ENCODE data around the gene SLC25A30. TPM values are rescaled to one million over a fixed set of nuclear protein-coding genes. Genes with fewer than 3 reads are reported as not detected.
"Not testable (repeated sequence)": the region's sequence is repeated elsewhere in the genome, so short reads cannot be mapped to it uniquely, and the experiment has no call there.

Gene SLC25A30
- total and polyA plus RNA-seq, 2 experiments from 2014 or later: 4.5 to 10.2 TPM

- H3K27ac ChIP-seq; in situ Hi-C loops (cut with MboI); H3F3A ChIP-seq (ENCODE audit: insufficient read depth); H3K9me3 ChIP-seq (ENCODE audit: low read depth); H2AFZ ChIP-seq; DNase-seq; H3K4me3 ChIP-seq; H3K9me2 ChIP-seq (ENCODE audit: insufficient read depth); H3K9ac ChIP-seq; H3K4me1 ChIP-seq (ENCODE audit: insufficient read depth); H3K79me2 ChIP-seq (ENCODE audit: insufficient read depth); H3K36me3 ChIP-seq (ENCODE audit: low read depth); H3K4me2 ChIP-seq (ENCODE audit: unreplicated experiment); H3K27me3 ChIP-seq (replicated peaks; ENCODE audit: insufficient read depth); H4K20me1 ChIP-seq (ENCODE audit: insufficient read depth): not testable (repeated sequence)
- 87 to 91% methylated on average over 8 of the region's 8 CpGs for WGBS, 2 experiments (ENCODE audit: low coverage in 1 of 2, low lambda C conversion rate in 2 of 2, missing lambda C conversion rate in 2 of 2)
These were observed 41.5 kb downstream of the SLC25A30 start for GRCh38 chr13:45376651-45377050.

GRCh38 chr13:45374917-45375316 is 43.3 kb downstream of the SLC25A30 start:
- DNase-seq: peak; percentile 58
- H3K9ac ChIP-seq: no peak overlapping the region
- no peak for TF ChIP-seq EZH2 (IDR thresholded peaks at IDR 0.05; ENCODE audit: insufficient read depth, poor library complexity, severe bottlenecking)
- TF ChIP-seq EZH2phosphoT487 (IDR thresholded peaks at IDR 0.05; ENCODE audit: insufficient read depth, low read depth): no peak
- H3K27ac ChIP-seq: no peak overlapping the region
- WGBS, 2 experiments (ENCODE audit: low coverage in 1 of 2, low lambda C conversion rate in 2 of 2, missing lambda C conversion rate in 2 of 2): 80 to 81% methylated on average over 3 of the region's 3 CpGs
- no peak overlapping the region for H3K4me2 ChIP-seq (ENCODE audit: unreplicated experiment)
- H3K4me3 ChIP-seq: no peak overlapping the region
- no peaks in the 10 kb centered on the region for H3K9me2 ChIP-seq (ENCODE audit: insufficient read depth)
- in situ Hi-C loops (cut with MboI): no loop called here
- H3K79me2 ChIP-seq (ENCODE audit: insufficient read depth): no peaks in the 10 kb centered on the region
- H3K27me3 ChIP-seq (replicated peaks; ENCODE audit: insufficient read depth): no peaks in the 10 kb centered on the region
- no peaks in the 10 kb centered on the region for H3K36me3 ChIP-seq (ENCODE audit: low read depth)
- peaks cover 3% of the 10 kb centered on the region; the same call in 1 of the 2 replicates for H3F3A ChIP-seq (ENCODE audit: insufficient read depth)
- no peak overlapping the region for H2AFZ ChIP-seq
- 0 out of 2 replicates have a peak, but pooled peaks cover 4% of the 10 kb centered on the region for H3K4me1 ChIP-seq (ENCODE audit: insufficient read depth)
- H4K20me1 ChIP-seq (ENCODE audit: insufficient read depth): no peaks in the 10 kb centered on the region
- H3K9me3 ChIP-seq (ENCODE audit: low read depth): no peaks in the 10 kb centered on the region

GRCh38 chr13:45373162-45373547 is 45.0 kb downstream of the SLC25A30 start:
- no peaks in the 10 kb centered on the region for H3K9me3 ChIP-seq (ENCODE audit: low read depth)
- H3K4me1 ChIP-seq (ENCODE audit: insufficient read depth): 0 out of 2 replicates have a peak, but pooled peaks cover 4% of the 10 kb centered on the region
- no peak for DNase-seq
- H3K27me3 ChIP-seq (replicated peaks; ENCODE audit: insufficient read depth): no peaks in the 10 kb centered on the region
- H3K79me2 ChIP-seq (ENCODE audit: insufficient read depth): no peaks in the 10 kb centered on the region
- H3K27ac ChIP-seq: no peak overlapping the region
- H2AFZ ChIP-seq: no peak overlapping the region
- H4K20me1 ChIP-seq (ENCODE audit: insufficient read depth): no peaks in the 10 kb centered on the region
- no peak overlapping the region for H3K4me2 ChIP-seq (ENCODE audit: unreplicated experiment)
- no peak for TF ChIP-seq EZH2phosphoT487 (IDR thresholded peaks at IDR 0.05; ENCODE audit: insufficient read depth, low read depth)
- H3F3A ChIP-seq (ENCODE audit: insufficient read depth): peaks cover 3% of the 10 kb centered on the region; the same call in 1 of the 2 replicates
- H3K4me3 ChIP-seq: no peak overlapping the region
- WGBS, 2 experiments (ENCODE audit: low coverage in 1 of 2, low lambda C conversion rate in 2 of 2, missing lambda C conversion rate in 2 of 2): 98% methylated on average over 5 of the region's 5 CpGs
- no peaks in the 10 kb centered on the region for H3K9me2 ChIP-seq (ENCODE audit: insufficient read depth)
- in situ Hi-C loops (cut with MboI): no loop called here
- H3K9ac ChIP-seq: no peak overlapping the region
- H3K36me3 ChIP-seq (ENCODE audit: low read depth): no peaks in the 10 kb centered on the region

GRCh38 chr13:45372189-45373161 is 45.7 kb downstream of the SLC25A30 start:
- in situ Hi-C loops (cut with MboI): no loop called here
- Histone ChIP-seq H3K36me3 (ENCODE audit: low read depth) (no peaks in the 10 kb centered on the region), H3K27me3 (replicated peaks; ENCODE audit: insufficient read depth) (no peaks in the 10 kb centered on the region), H3K4me2 (ENCODE audit: unreplicated experiment) (no peak overlapping the region), H3K4me3 (no peak overlapping the region), H3K9me2 (ENCODE audit: insufficient read depth) (no peaks in the 10 kb centered on the region), H4K20me1 (ENCODE audit: insufficient read depth) (no peaks in the 10 kb centered on the region), H3K9me3 (ENCODE audit: low read depth) (no peaks in the 10 kb centered on the region), H2AFZ (no peak overlapping the region), H3K9ac (no peak overlapping the region), H3F3A (ENCODE audit: insufficient read depth) (peaks cover 3% of the 10 kb centered on the region; the same call in 1 of the 2 replicates), H3K79me2 (ENCODE audit: insufficient read depth) (no peaks in the 10 kb centered on the region), H3K27ac (no peak overlapping the region), H3K4me1 (ENCODE audit: insufficient read depth) (0 out of 2 replicates have a peak, but pooled peaks cover 4% of the 10 kb centered on the region)
- DNase-seq: no peak
- TF ChIP-seq EZH2phosphoT487 (IDR thresholded peaks at IDR 0.05; ENCODE audit: insufficient read depth, low read depth) (no peak), EZH2 (IDR thresholded peaks at IDR 0.05; ENCODE audit: insufficient read depth, poor library complexity, severe bottlenecking) (no peak)
- 80 to 86% methylated on average over 24 of the region's 24 CpGs for WGBS, 2 experiments (ENCODE audit: low coverage in 1 of 2, low lambda C conversion rate in 2 of 2, missing lambda C conversion rate in 2 of 2)

All from GM23248 (cell line).